Transverse colon (tissue), 4 donors: ENCODE measurements around the gene ENTHD1. TPM values are rescaled to one million over a fixed set of nuclear protein-coding genes. Genes with fewer than 3 reads are reported as not detected.

ENCODE experiments used
- DNase-seq: peaks from one replicate; pipeline ENCODE4 v3.0.0-alpha.2; 2019
- H3K27ac ChIP-seq, 4 donors: fragments of 200-600 bp; sonication (generic); 2 replicates each; pipeline ENCODE4 v1.5.1; 2016 to 2018; ENCODE audit warnings: inconsistent platforms in 4 of 4
- H3K27me3 ChIP-seq: fragments of 200-600 bp; sonication (generic); 2 replicates; pipeline ENCODE4 v1.5.1; 2017; ENCODE audit warnings: inconsistent platforms
- H3K36me3 ChIP-seq, 4 donors: fragments of 200-600 bp; sonication (generic); 2 replicates each; pipeline ENCODE4 v1.5.1; 2017 to 2019; ENCODE audit warnings: inconsistent platforms in 4 of 4
- H3K4me1 ChIP-seq, 4 donors: fragments of 200-600 bp; sonication (generic); 2 replicates each; pipeline ENCODE4 v1.5.1; 2017 to 2020; ENCODE audit warnings: inconsistent platforms in 4 of 4
- H3K4me3 ChIP-seq, 4 donors: fragments of 200-600 bp; sonication (generic); 1 replicate in 1 of 4; 2 replicates in 3 of 4; pipeline versions ENCODE4 v1.5.1 to v1.6.1; 2017 to 2019; ENCODE audit warnings: inconsistent platforms in 4 of 4
- H3K9me3 ChIP-seq, 2 donors: fragments of 200-600 bp; sonication (generic); 2 replicates each; pipeline ENCODE4 v1.5.1; 2017 to 2019; ENCODE audit warnings: inconsistent platforms in 2 of 2
- CTCF ChIP-seq, 5 experiments: fragments of 200-600 bp in 3 of 5; fragments of 450-650 bp in 2 of 5; sonication (generic) in 3 of 5; IDR thresholded peaks; 1 replicate in 2 of 5; 2 replicates in 3 of 5; pipeline ENCODE4 v1.5.1; 2016 to 2017; ENCODE audit warnings: antibody characterized with exemption in 5 of 5, inconsistent platforms in 3 of 5, mild to moderate bottlenecking in 2 of 5, moderate library complexity in 1 of 5
- EP300 ChIP-seq: sonication (generic); formaldehyde crosslinking; IDR thresholded peaks from one replicate; pipeline ENCODE4 v1.6.1; 2017; ENCODE audit warnings: antibody characterized with exemption, low read depth
- POLR2A ChIP-seq: fragments of 450-650 bp; IDR thresholded peaks from one replicate; pipeline ENCODE4 v1.6.1; 2016; ENCODE audit warnings: antibody characterized with exemption, mild to moderate bottlenecking, moderate library complexity
- POLR2AphosphoS5 ChIP-seq, 3 donors: sonication (generic); formaldehyde crosslinking; IDR thresholded peaks; one replicate each; pipeline ENCODE4 v1.6.1; 2016; ENCODE audit warnings: antibody characterized with exemption in 3 of 3
- WGBS, 2 donors: methylation state at CpG; one replicate each; pipeline ENCODE4 v1.1.5; 2018; ENCODE audit warnings: low coverage in 1 of 2; 5-methylcytosine and 5-hydroxymethylcytosine counted together
- in situ Hi-C, 4 donors: fragments of 200-750 bp; cut with MboI; loops; one replicate each; pipeline versions ENCODE4 v1.15.0 to v1.15.1; 2017; ENCODE audit warnings: low sequenced_read_pairs in 3 of 4, low pct_ligation_motif_present in 1 of 4, low pct_unique_long_range_greater_than_20kb in 1 of 4
- intact Hi-C: fragments of 100-400 bp; cut with DNase I; formaldehyde crosslinking; loops from one replicate; pipeline ENCODE4 v1.15.1; 2023; ENCODE audit warnings: low total_unique reads
- small RNA-seq, 4 donors: library from RNA; depleted of rRNA; stranded (forward); fragments of <200 nt; gene quantifications; one replicate each; pipeline ENCODE3, GENCODE V24; 2016
- total RNA-seq, 4 donors: library from RNA; depleted of rRNA; stranded (reverse); fragments of >200 nt; gene quantifications; one replicate each; pipeline ENCODE4 v1.1.0, GENCODE V29; 2016

ENTHD1 gene
- total RNA-seq, 4 donors from 2014 or later: not detected

- H3K4me1 ChIP-seq: no peaks in the 10 kb centered on the region
- WGBS, 2 donors: 88% methylated on average over 14 of the region's 14 CpGs; no CpG with 5 or more reads in 1 of the 2 donors
- intact Hi-C loops (no loop called here), in situ Hi-C loops (no loop called here)
- H3K27me3 ChIP-seq: peaks cover 10% of the 10 kb centered on the region
- no peaks in the 10 kb centered on the region for H3K9me3 ChIP-seq
- H3K27ac ChIP-seq: no peak overlapping the region
- TF ChIP-seq POLR2AphosphoS5 (IDR thresholded peaks at IDR 0.05) (no peak), EP300 (no peak), POLR2A (no peak), CTCF (IDR thresholded peaks at IDR 0.05) (no peak)
- no peaks in the 10 kb centered on the region for H3K36me3 ChIP-seq
- no peak for DNase-seq
- H3K4me3 ChIP-seq: no peak overlapping the region
These were observed 195.7 kb downstream of the ENTHD1 start for GRCh38 chr22:39697790-39698430.

- H3K27ac ChIP-seq: no peak overlapping the region
- in situ Hi-C loops: no loop called here
- H3K27me3 ChIP-seq: peaks cover 38% of the 10 kb centered on the region
- H3K4me3 ChIP-seq: no peak overlapping the region
- TF ChIP-seq EP300 (no peak), POLR2A (no peak), CTCF (IDR thresholded peaks at IDR 0.05) (no peak), POLR2AphosphoS5 (IDR thresholded peaks at IDR 0.05) (no peak)
- H3K4me1 ChIP-seq: no peaks in the 10 kb centered on the region
- intact Hi-C loops: no loop called here
- H3K36me3 ChIP-seq: no peaks in the 10 kb centered on the region
- H3K9me3 ChIP-seq: no peaks in the 10 kb centered on the region
- WGBS, 2 donors: 60% methylated on average over 2 to 14 of the region's 14 CpGs
- no peak for DNase-seq
These were observed 199.5 kb downstream of the ENTHD1 start for GRCh38 chr22:39693943-39694500.

Small RNA genes lying within 50 kb of the gene (small RNA-seq; reads per million reads assigned to genes)
- gene RN7SKP210: 0 reads per million in 4 donors

Other genes starting within 250 kb of the ENTHD1 start
- gene GRAP2, start 7.3 kb upstream of the ENTHD1 start, total RNA-seq: 10 to 100 TPM in 1 of 4 donors, 1 to 10 TPM in 2, under 1 TPM in 1; 0.60 to 28.4 (median 4.9) TPM
- gene TMA7B, start 66.6 kb upstream of the ENTHD1 start, total RNA-seq: under 1 TPM in 1 of 4 donors, not detected in 3; 0.80 TPM
- gene FAM83F, start 101.2 kb upstream of the ENTHD1 start, total RNA-seq: 10 to 100 TPM; 18.7 to 36.3 (median 25.4) TPM